ENCODE data around the gene TRAF4.

DNA sequence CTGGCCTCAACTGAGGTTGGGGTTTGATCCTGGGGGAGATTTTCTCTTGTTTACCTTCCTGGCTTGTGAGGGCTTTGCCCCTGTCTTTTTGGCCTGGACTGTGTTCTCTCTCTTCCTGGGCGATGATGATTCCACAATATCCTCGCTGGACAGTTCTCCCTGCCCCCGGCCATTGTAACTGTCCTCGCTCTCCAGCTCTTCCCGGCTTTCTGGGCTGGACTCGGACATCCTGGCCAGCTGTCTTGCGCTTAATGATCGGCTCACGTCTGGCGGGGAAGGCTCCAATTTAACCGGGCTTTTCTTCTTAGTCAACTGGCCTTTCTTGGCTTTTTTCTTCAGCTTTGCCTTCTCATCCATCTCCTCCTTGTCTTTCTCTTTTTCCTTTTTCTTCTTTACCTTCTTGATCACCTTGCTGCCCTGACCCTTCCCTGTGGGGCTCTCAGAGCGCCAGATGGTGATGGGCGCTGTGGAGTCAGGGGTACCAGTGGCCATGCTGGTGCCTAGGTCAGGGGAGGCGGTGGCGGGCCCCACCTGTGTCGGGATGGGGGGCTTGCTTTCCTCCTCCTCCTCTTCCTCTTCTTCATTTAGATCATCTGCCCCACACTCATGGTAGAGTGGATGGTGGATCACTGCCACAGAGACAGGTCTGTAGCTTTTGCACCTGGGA is 40.1 kb upstream of the TRAF4 start:
- TF ChIP-seq, protein P1, sequence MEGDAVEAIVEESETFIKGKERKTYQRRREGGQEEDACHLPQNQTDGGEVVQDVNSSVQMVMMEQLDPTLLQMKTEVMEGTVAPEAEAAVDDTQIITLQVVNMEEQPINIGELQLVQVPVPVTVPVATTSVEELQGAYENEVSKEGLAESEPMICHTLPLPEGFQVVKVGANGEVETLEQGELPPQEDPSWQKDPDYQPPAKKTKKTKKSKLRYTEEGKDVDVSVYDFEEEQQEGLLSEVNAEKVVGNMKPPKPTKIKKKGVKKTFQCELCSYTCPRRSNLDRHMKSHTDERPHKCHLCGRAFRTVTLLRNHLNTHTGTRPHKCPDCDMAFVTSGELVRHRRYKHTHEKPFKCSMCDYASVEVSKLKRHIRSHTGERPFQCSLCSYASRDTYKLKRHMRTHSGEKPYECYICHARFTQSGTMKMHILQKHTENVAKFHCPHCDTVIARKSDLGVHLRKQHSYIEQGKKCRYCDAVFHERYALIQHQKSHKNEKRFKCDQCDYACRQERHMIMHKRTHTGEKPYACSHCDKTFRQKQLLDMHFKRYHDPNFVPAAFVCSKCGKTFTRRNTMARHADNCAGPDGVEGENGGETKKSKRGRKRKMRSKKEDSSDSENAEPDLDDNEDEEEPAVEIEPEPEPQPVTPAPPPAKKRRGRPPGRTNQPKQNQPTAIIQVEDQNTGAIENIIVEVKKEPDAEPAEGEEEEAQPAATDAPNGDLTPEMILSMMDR (IDR thresholded peaks at IDR 0.05; ENCODE audit: poor library complexity), result no peak
- TF ChIP-seq EZH2phosphoT487 (IDR thresholded peaks at IDR 0.05; ENCODE audit: low read depth, severe bottlenecking, unreplicated experiment), result no peak
